Endothelial cell of umbilical vein (primary cell): ENCODE data around the gene GTF2H1. TPM values are rescaled to one million over a fixed set of nuclear protein-coding genes. Genes with fewer than 3 reads are reported as not detected.

ENCODE experiments used
- BruUV-seq: library from RNA; stranded (reverse); fragments of 400-500 nt; replicated peaks from 2 replicates; lab custom pipeline; 2021; lab: Mats Ljungman, UMichigan
- CTCF ChIA-PET: fragments of 300-600, 350-600 bp; sonication (Branson Sonifier 250); formaldehyde crosslinking; loops from one replicate; lab custom pipeline; 2021; ENCODE audit warnings: antibody characterized with exemption, inconsistent platforms; lab: Charles Lee
- POLR2A ChIA-PET: fragments of 300-600, 350-600 bp; sonication (Branson Sonifier 250); formaldehyde crosslinking; loops from one replicate; lab custom pipeline; 2021; ENCODE audit warnings: antibody characterized with exemption, inconsistent platforms; lab: Charles Lee
- DNase-seq: peaks from one replicate; pipeline ENCODE4 v3.0.0-alpha.2; 2011; ENCODE audit warnings: low read depth, low spot score
- FAIRE-seq: peaks from 2 replicates; lab custom pipeline; 2011; peaks lifted over from hg19 to GRCh38; lab: Jason Lieb, UNC
- H2AFZ ChIP-seq: 2 replicates; pipeline ENCODE4 v1.6.0; 2012; ENCODE audit warnings: low read depth, low read length, control low read depth, inconsistent platforms
- H3K27ac ChIP-seq: 2 replicates; pipeline ENCODE4 v1.5.1; 2011; ENCODE audit warnings: low read depth, mild to moderate bottlenecking, control low read depth, low read length, moderate library complexity; ENCODE audit not compliant: insufficient read depth
- H3K27me3 ChIP-seq, 2 experiments: 2 replicates each; pipeline versions ENCODE4 v1.6.0 to v1.6.1; 2011; ENCODE audit warnings: low read length in 2 of 2, mixed read lengths in 1 of 2; ENCODE audit not compliant: control insufficient read depth in 2 of 2, insufficient read depth in 2 of 2
- H3K36me3 ChIP-seq, 2 experiments: 2 replicates in 1 of 2; 3 replicates in 1 of 2; pipeline ENCODE4 v1.5.1; 2011; ENCODE audit warnings: low read length in 2 of 2, mild to moderate bottlenecking in 1 of 2, moderate library complexity in 1 of 2; ENCODE audit not compliant: control insufficient read depth in 2 of 2, insufficient read depth in 2 of 2; ENCODE audit errors: extremely low read depth in 1 of 2
- H3K4me1 ChIP-seq: 3 replicates; pipeline ENCODE4 v1.5.1; 2011; ENCODE audit warnings: mild to moderate bottlenecking, low read length; ENCODE audit not compliant: control insufficient read depth, insufficient read depth; ENCODE audit errors: extremely low read depth
- H3K4me2 ChIP-seq: 2 replicates; pipeline ENCODE4 v1.6.1; 2011; ENCODE audit warnings: low read length, control low read depth, mixed read lengths; ENCODE audit not compliant: insufficient read depth
- H3K4me3 ChIP-seq, 3 experiments: fragments of 200-600 bp in 1 of 3; sonication (generic), shearing (Covaris generic) in 1 of 3; replicated peaks in 1 of 3; 2 replicates each; pipeline ENCODE4 v1.5.1; 2011 to 2016; ENCODE audit warnings: control low read depth in 3 of 3, low read length in 3 of 3, mild to moderate bottlenecking in 2 of 3, inconsistent platforms in 1 of 3, low read depth in 1 of 3, moderate library complexity in 1 of 3; ENCODE audit not compliant: insufficient read depth in 1 of 3
- H3K79me2 ChIP-seq: 2 replicates; pipeline ENCODE4 v1.6.0; 2012; ENCODE audit warnings: low read length, inconsistent platforms; ENCODE audit not compliant: control insufficient read depth, insufficient read depth
- H3K9ac ChIP-seq: replicated peaks from 2 replicates; pipeline ENCODE3; 2011; ENCODE audit warnings: low read length, control low read depth; ENCODE audit not compliant: insufficient read depth; ENCODE audit errors: extremely low read depth
- H3K9me1 ChIP-seq: replicated peaks from 3 replicates; pipeline ENCODE4 v1.6.0; 2011; ENCODE audit warnings: mild to moderate bottlenecking, low read length; ENCODE audit not compliant: control insufficient read depth, insufficient read depth; ENCODE audit errors: extremely low read depth
- H3K9me3 ChIP-seq: replicated peaks from 2 replicates; pipeline ENCODE4 v1.5.1; 2012; ENCODE audit warnings: low read length, inconsistent platforms; ENCODE audit not compliant: control insufficient read depth, insufficient read depth
- H4K20me1 ChIP-seq: replicated peaks from 2 replicates; pipeline ENCODE3; 2011; ENCODE audit warnings: mild to moderate bottlenecking, low read length; ENCODE audit not compliant: control insufficient read depth, insufficient read depth; ENCODE audit errors: extremely low read depth
- EZH2 ChIP-seq: IDR thresholded peaks from 2 replicates; pipeline ENCODE4 v1.6.1; 2012; ENCODE audit warnings: borderline replicate concordance, low read depth, mild to moderate bottlenecking, moderate library complexity, low read length, inconsistent platforms; ENCODE audit not compliant: severe bottlenecking
- FOS ChIP-seq: IDR thresholded peaks from 2 replicates; pipeline ENCODE4 v1.6.1; 2011; ENCODE audit warnings: mild to moderate bottlenecking, low read length, moderate library complexity, borderline replicate concordance; ENCODE audit not compliant: insufficient read depth
- GATA2 ChIP-seq: IDR thresholded peaks from 2 replicates; pipeline ENCODE4 v1.7.0; 2011; ENCODE audit warnings: low read depth, mild to moderate bottlenecking, moderate library complexity, mixed read lengths, low read length; ENCODE audit not compliant: insufficient read length, insufficient read depth
- JUN ChIP-seq: IDR thresholded peaks from 2 replicates; pipeline ENCODE4 v1.6.1; 2011; ENCODE audit warnings: borderline replicate concordance, low read depth; ENCODE audit not compliant: insufficient read length, insufficient read depth
- MYC ChIP-seq: IDR thresholded peaks from one replicate; pipeline ENCODE4 v1.6.1; 2011; ENCODE audit warnings: mild to moderate bottlenecking, low read depth, low read length
- POLR2A ChIP-seq: IDR thresholded peaks from 2 replicates; pipeline ENCODE4 v1.6.1; 2012; ENCODE audit warnings: low read depth, mild to moderate bottlenecking, control low read depth, low read length
- POLR2AphosphoS5 ChIP-seq: IDR thresholded peaks from 2 replicates; pipeline ENCODE4 v1.6.1; 2012; ENCODE audit warnings: low read depth, mild to moderate bottlenecking, control low read depth, low read length, moderate library complexity; ENCODE audit not compliant: insufficient read depth
- dilution Hi-C: fragments of 300-500 bp; cut with MboI; formaldehyde crosslinking; loops from one replicate; pipeline ENCODE4 v1.15.0; 2019; ENCODE audit warnings: low sequenced_read_pairs; ENCODE audit not compliant: extremely low pct_ligation_motif_present
- intact Hi-C: fragments of 100-400 bp; cut with micrococcal nuclease; formaldehyde crosslinking; loops from one replicate; pipeline ENCODE4 v1.10.0; 2022
- polyA plus RNA-seq, 4 experiments: library from polyadenylated mRNA; depleted of rRNA in 3 of 4; stranded (reverse) in 3 of 4; unstranded in 1 of 4; fragments of >200 nt; gene quantifications; 2 replicates each; pipeline versions ENCODE4 v1.2.1 to v1.2.3, GENCODE V29; 2011 to 2012; ENCODE audit warnings: missing spikeins in 1 of 4
- total RNA-seq: library from RNA; stranded (reverse); gene quantifications from 2 replicates; pipeline ENCODE4 v1.2.3, GENCODE V29; 2021
- TF ChIP-seq, protein P1 (sequence below), 2 donors: IDR thresholded peaks; 1 replicate in 1 of 2; 2 replicates in 1 of 2; pipeline ENCODE4 v1.5.1; 2011; ENCODE audit warnings: low read length in 2 of 2, mild to moderate bottlenecking in 2 of 2, moderate library complexity in 2 of 2, control low read depth in 1 of 2, inconsistent platforms in 1 of 2, low read depth in 1 of 2; ENCODE audit not compliant: insufficient read depth in 1 of 2; ENCODE audit errors: extremely low read depth in 1 of 2
- TF ChIP-seq, protein P2 (sequence below): IDR thresholded peaks from 2 replicates; pipeline ENCODE4 v1.6.1; 2011; ENCODE audit not compliant: insufficient read depth, insufficient read length

GTF2H1 gene
- total and polyA plus RNA-seq, 2 donors (not counting 3 experiments of a cell fraction or from before 2014, with no cell fraction given) = 15.7 to 47.7 TPM

DNA sequence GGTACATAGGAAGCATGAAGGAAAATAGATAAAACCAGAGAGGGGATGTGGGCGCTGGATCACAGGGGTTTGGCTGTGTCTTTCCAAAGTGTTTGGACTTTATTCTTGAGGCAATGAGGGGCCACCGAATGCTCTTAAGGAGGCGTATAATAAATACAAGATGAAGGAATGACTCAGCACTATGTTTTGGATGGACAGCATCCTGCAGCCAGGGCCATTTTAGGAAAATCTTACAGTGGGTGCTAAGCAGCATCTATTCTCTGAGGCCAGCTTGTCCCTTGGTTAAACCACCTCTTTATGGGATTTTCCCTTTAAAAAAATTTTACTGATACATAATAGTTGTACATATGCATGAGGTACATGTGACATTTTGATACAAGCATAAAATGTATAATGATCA is 67.7 kb downstream of the GTF2H1 start:
- Histone ChIP-seq H3K36me3 (no peaks in the 10 kb centered on the region), H3K9me1 (no peaks in the 10 kb centered on the region), H3K27me3 (no peaks in the 10 kb centered on the region), H3K9ac (no peak overlapping the region), H3K9me3 (no peaks in the 10 kb centered on the region), H3K79me2 (peaks cover 7% of the 10 kb centered on the region), H3K4me2 (no peak overlapping the region), H4K20me1 (no peaks in the 10 kb centered on the region), H3K27ac (no peak overlapping the region), H3K4me3 (no peak overlapping the region), H3K4me1 (peaks cover 5% of the 10 kb centered on the region), H2AFZ (no peak overlapping the region)
- TF ChIP-seq GATA2 (no peak), JUN (no peak), POLR2A (no peak), MYC (no peak), EZH2 (no peak), FOS (no peak), POLR2AphosphoS5 (no peak)
- TF ChIP-seq, protein P1, sequence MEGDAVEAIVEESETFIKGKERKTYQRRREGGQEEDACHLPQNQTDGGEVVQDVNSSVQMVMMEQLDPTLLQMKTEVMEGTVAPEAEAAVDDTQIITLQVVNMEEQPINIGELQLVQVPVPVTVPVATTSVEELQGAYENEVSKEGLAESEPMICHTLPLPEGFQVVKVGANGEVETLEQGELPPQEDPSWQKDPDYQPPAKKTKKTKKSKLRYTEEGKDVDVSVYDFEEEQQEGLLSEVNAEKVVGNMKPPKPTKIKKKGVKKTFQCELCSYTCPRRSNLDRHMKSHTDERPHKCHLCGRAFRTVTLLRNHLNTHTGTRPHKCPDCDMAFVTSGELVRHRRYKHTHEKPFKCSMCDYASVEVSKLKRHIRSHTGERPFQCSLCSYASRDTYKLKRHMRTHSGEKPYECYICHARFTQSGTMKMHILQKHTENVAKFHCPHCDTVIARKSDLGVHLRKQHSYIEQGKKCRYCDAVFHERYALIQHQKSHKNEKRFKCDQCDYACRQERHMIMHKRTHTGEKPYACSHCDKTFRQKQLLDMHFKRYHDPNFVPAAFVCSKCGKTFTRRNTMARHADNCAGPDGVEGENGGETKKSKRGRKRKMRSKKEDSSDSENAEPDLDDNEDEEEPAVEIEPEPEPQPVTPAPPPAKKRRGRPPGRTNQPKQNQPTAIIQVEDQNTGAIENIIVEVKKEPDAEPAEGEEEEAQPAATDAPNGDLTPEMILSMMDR (IDR thresholded peaks at IDR 0.05; ENCODE audit: extremely low read depth in 1 of 2, insufficient read depth in 1 of 2, low read depth in 1 of 2, low read length in 2 of 2) = no peak
- TF ChIP-seq, protein P2, sequence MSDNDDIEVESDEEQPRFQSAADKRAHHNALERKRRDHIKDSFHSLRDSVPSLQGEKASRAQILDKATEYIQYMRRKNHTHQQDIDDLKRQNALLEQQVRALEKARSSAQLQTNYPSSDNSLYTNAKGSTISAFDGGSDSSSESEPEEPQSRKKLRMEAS = no peak
- ChIA-PET POLR2A (no interaction called here), CTCF (no interaction called here)
- DNase-seq = no peak
- intact Hi-C loops = loop anchor here (5.0 to 10.0 kb wide), 4 partner anchors 38 to 1325 kb away; partner anchors contain the start of genes NAV2 and NCR3LG1
- no peak for FAIRE-seq
- dilution Hi-C loops = no loop called here
- no TSS peak for BruUV-seq
